ENCODE data around the gene PDE6C. TPM values are rescaled to one million over a fixed set of nuclear protein-coding genes. Genes with fewer than 3 reads are reported as not detected.

Gene PDE6C
- total and polyA plus RNA-seq, 2 of the 4 experiments (the other 2 are of a cell fraction) = not detected

DNA sequence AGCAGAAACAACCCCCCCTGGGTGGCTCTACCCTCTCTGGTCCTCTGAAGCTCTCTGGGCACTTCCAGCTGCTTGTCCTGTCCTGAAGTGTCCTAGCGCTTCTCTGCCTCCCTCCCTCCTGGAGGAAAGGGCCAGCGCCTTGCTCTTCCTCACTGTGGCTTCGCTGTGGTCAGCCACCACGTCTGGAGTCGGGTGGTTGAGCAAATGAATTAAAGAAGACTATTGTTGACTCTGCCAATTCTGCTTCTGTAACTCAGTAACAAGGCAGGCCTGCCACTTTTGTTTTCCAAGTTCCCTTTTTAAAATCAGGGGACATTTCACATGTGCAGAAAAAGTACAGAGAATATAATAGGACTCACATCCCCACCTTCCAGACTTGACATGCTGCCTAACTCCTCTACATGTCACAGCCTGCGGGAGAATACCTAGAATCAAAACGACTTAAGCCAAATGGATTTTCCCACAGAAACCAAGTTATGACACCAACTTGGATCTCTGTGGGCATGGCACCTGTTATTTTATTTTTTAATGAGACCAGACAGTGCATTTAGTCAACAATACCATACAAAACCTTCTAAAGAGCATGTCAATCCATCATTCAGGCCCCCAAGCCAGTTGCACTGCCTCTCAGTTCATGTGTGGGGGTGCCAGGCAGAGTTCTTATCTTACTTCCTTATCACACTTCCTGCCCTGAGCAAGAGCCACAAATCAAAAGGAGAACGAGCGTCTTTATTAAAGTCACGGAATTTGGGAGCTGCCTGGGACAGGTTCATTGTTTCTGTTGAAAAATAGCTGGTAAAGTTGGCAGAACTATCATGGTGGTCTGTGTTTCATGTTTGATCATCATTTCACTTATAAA is 39.1 kb upstream of the PDE6C start:
- H3K9ac ChIP-seq (ENCODE audit: low read depth, low read length) = no peak overlapping the region
- H2AK9ac ChIP-seq (replicated peaks; ENCODE audit: low read depth, low read length, poor library complexity) = no peak overlapping the region
- H3K9me3 ChIP-seq (ENCODE audit: control insufficient read depth, insufficient read depth, low read length) = no peaks in the 10 kb centered on the region
- in situ Hi-C loops (cut with MboI; ENCODE audit: low sequenced_read_pairs) (no loop called here), dilution Hi-C loops (cut with HindIII; ENCODE audit: low sequenced_read_pairs, unreplicated experiment) (no loop called here), intact Hi-C loops (cut with micrococcal nuclease) (no loop called here)
- peaks cover 59% of the 10 kb centered on the region for H3K27me3 ChIP-seq (ENCODE audit: control insufficient read depth, insufficient read depth, low read length)
- no peak overlapping the region for H3K23ac ChIP-seq (ENCODE audit: low read depth, low read length)
- H2AFZ ChIP-seq (replicated peaks; ENCODE audit: low read length, poor library complexity) = no peak overlapping the region
- no peak overlapping the region for H3K4me2 ChIP-seq (ENCODE audit: low read depth, low read length)
- H3K56ac ChIP-seq (ENCODE audit: extremely low read depth, insufficient read depth, low read length) = no peak overlapping the region
- H3K4me1 ChIP-seq (ENCODE audit: control insufficient read depth, insufficient read depth, low read length) = no peaks in the 10 kb centered on the region
- H3K79me1 ChIP-seq (ENCODE audit: low read depth in 1 of 2, low read length in 2 of 2) = no peaks in the 10 kb centered on the region
- no peak for ATAC-seq (ENCODE audit: low read depth)
- CTCF ChIA-PET = interaction anchor here (0.6 kb wide), 1 partner anchor 31 kb away, joined by 3 read pairs; no protein-coding TSS in a partner anchor
- no peak overlapping the region for H3K4me3 ChIP-seq (ENCODE audit: insufficient read depth, low read depth, low read length)
- no peak overlapping the region for H2BK120ac ChIP-seq (ENCODE audit: low read depth, low read length)
- no peak for DNase-seq
- H2BK15ac ChIP-seq (ENCODE audit: low read depth, low read length) = no peak overlapping the region
- no peaks in the 10 kb centered on the region for H3K36me3 ChIP-seq (ENCODE audit: control insufficient read depth, insufficient read depth, low read length)
- no peak overlapping the region for H2AK5ac ChIP-seq (ENCODE audit: low read depth, low read length)
- no peak overlapping the region for H2BK20ac ChIP-seq (ENCODE audit: low read depth, low read length)
- no CpG with 5 or more reads among the region's 10 CpGs for WGBS, 2 experiments (ENCODE audit: extremely low coverage in 2 of 2, insufficient read length in 1 of 2)
- no peak overlapping the region for H4K5ac ChIP-seq (ENCODE audit: low read depth, low read length)
- H3K9me1 ChIP-seq (ENCODE audit: insufficient read depth, low read length) = no peaks in the 10 kb centered on the region
- BruUV-seq (replicated peaks) = no TSS peak
- no peaks in the 10 kb centered on the region for H4K20me1 ChIP-seq (ENCODE audit: insufficient read depth, low read length)
- no peak overlapping the region for H2BK5ac ChIP-seq (ENCODE audit: low read depth, low read length, poor library complexity, severe bottlenecking)
- no peak overlapping the region for H3K4ac ChIP-seq (ENCODE audit: low read depth, low read length)
- POLR2A ChIA-PET (ENCODE audit: unreplicated experiment) = no interaction called here
- no peak overlapping the region for H3K27ac ChIP-seq (ENCODE audit: insufficient read depth, low read length)
- no peak overlapping the region for H4K91ac ChIP-seq (ENCODE audit: insufficient read depth, low read depth, low read length)
- H3K18ac ChIP-seq (ENCODE audit: low read depth, low read length) = no peak overlapping the region
- H3K14ac ChIP-seq (replicated peaks; ENCODE audit: low read depth, low read length) = no peak overlapping the region
- H4K8ac ChIP-seq (ENCODE audit: low read depth in 2 of 2, low read length in 2 of 2) = no peak overlapping the region
- no peak for TF ChIP-seq CEBPB (IDR thresholded peaks at IDR 0.05; ENCODE audit: low read depth, low read length)
- TF ChIP-seq, protein P1, sequence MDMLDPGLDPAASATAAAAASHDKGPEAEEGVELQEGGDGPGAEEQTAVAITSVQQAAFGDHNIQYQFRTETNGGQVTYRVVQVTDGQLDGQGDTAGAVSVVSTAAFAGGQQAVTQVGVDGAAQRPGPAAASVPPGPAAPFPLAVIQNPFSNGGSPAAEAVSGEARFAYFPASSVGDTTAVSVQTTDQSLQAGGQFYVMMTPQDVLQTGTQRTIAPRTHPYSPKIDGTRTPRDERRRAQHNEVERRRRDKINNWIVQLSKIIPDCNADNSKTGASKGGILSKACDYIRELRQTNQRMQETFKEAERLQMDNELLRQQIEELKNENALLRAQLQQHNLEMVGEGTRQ (IDR thresholded peaks at IDR 0.05; ENCODE audit: low read depth, low read length) = no peak
- TF ChIP-seq, protein P2, sequence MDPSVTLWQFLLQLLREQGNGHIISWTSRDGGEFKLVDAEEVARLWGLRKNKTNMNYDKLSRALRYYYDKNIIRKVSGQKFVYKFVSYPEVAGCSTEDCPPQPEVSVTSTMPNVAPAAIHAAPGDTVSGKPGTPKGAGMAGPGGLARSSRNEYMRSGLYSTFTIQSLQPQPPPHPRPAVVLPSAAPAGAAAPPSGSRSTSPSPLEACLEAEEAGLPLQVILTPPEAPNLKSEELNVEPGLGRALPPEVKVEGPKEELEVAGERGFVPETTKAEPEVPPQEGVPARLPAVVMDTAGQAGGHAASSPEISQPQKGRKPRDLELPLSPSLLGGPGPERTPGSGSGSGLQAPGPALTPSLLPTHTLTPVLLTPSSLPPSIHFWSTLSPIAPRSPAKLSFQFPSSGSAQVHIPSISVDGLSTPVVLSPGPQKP (IDR thresholded peaks at IDR 0.05; ENCODE audit: borderline replicate concordance, low read depth, low read length) = no peak
- no peak for TF ChIP-seq NFE2L2 (IDR thresholded peaks at IDR 0.05; ENCODE audit: low read depth, low read length)
- TF ChIP-seq POLR2A (IDR thresholded peaks at IDR 0.05; ENCODE audit: low read depth, low read length) = no peak
- no peak for TF ChIP-seq RAD21 (IDR thresholded peaks at IDR 0.05; ENCODE audit: low read length)
- no peak for TF ChIP-seq MAFK (IDR thresholded peaks at IDR 0.05; ENCODE audit: low read depth, low read length)
- no peak for TF ChIP-seq BHLHE40 (IDR thresholded peaks at IDR 0.05; ENCODE audit: low read depth, low read length)
- no peak for TF ChIP-seq MAZ (IDR thresholded peaks at IDR 0.05; ENCODE audit: borderline replicate concordance, low read depth, low read length)
- TF ChIP-seq RCOR1 (IDR thresholded peaks at IDR 0.05; ENCODE audit: insufficient replicate concordance, low read length) = no peak
- no peak for TF ChIP-seq FOS (IDR thresholded peaks at IDR 0.05; ENCODE audit: low read depth, low read length)
- TF ChIP-seq RFX5 (IDR thresholded peaks at IDR 0.05; ENCODE audit: low read depth, low read length) = no peak
- no peak for TF ChIP-seq CHD1 (IDR thresholded peaks at IDR 0.05; ENCODE audit: low read depth, low read length)
- TF ChIP-seq SMC3 (IDR thresholded peaks at IDR 0.05; ENCODE audit: low read depth, low read length) = no peak
- no peak for TF ChIP-seq MXI1 (IDR thresholded peaks at IDR 0.05; ENCODE audit: borderline replicate concordance, low read depth, low read length)
